A549 (cell line): ENCODE measurements around the gene FBN3. TPM values are rescaled to one million over a fixed set of nuclear protein-coding genes. Genes with fewer than 3 reads are reported as not detected.

Source experiments
- ATAC-seq, 2 experiments: fragments of 200-7000 bp in 1 of 2; fragments of >200 bp in 1 of 2; cut with Nextera tagmentation in 1 of 2; cut with Tn5 transposase in 1 of 2; 3 replicates each; pipeline versions ENCODE4 v1.8.0 to v1.9.1; 2018 to 2020; ENCODE audit warnings: mild to moderate bottlenecking in 1 of 2, moderate library complexity in 1 of 2
- CTCF ChIA-PET: fragments of 300-600 bp; sonication (Branson Sonifier 250); formaldehyde crosslinking; extraction: SDS; loops from one replicate; lab custom pipeline; 2021; ENCODE audit warnings: antibody characterized with exemption, inconsistent platforms; lab: Yijun Ruan, JAX
- POLR2A ChIA-PET: fragments of 350-600 bp; formaldehyde crosslinking; extraction: SDS; loops from one replicate; lab custom pipeline; 2021; ENCODE audit warnings: antibody characterized with exemption, inconsistent platforms; lab: Yijun Ruan, JAX
- DNase-seq, 2 experiments: peaks; one replicate each; pipeline versions ENCODE4 v3.0.0 to v3.0.0-alpha.2; 2011 to 2016; ENCODE audit warnings: low read depth in 1 of 2, low spot score in 1 of 2
- FAIRE-seq: peaks from 2 replicates; lab custom pipeline; 2011; peaks lifted over from hg19 to GRCh38; lab: Jason Lieb, UNC
- H3K27ac ChIP-seq, 2 experiments: fragments of >200 bp; sonication (Bioruptor Twin); formaldehyde crosslinking; 3 replicates each; pipeline ENCODE4 v1.5.1; 2016 to 2017
- H3K4me1 ChIP-seq: fragments of >200 bp; sonication (Bioruptor Twin); formaldehyde crosslinking; 3 replicates; pipeline ENCODE4 v1.6.1; 2016
- H3K4me2 ChIP-seq: fragments of >200 bp; sonication (Bioruptor Twin); formaldehyde crosslinking; 3 replicates; pipeline ENCODE4 v1.6.1; 2016
- H3K4me3 ChIP-seq: fragments of >200 bp; sonication (Bioruptor Twin); formaldehyde crosslinking; 3 replicates; pipeline ENCODE4 v1.5.1; 2016
- H3K9me3 ChIP-seq: fragments of >200 bp; sonication (Bioruptor Twin); formaldehyde crosslinking; 3 replicates; pipeline ENCODE4 v1.6.1; 2016
- ATOH8 ChIP-seq: fragments of 250-450 bp; sonication (Bioruptor Pico); IDR thresholded peaks from 2 replicates; pipeline ENCODE4 v1.5.0; 2020; ENCODE audit warnings: low read depth, mild to moderate bottlenecking, moderate library complexity
- BCL3 ChIP-seq: fragments of >200 bp; sonication (Bioruptor Twin); formaldehyde crosslinking; IDR thresholded peaks from 3 replicates; pipeline ENCODE4 v1.6.1; 2016
- BHLHE40 ChIP-seq: IDR thresholded peaks from 2 replicates; pipeline ENCODE4 v1.6.1; 2012; ENCODE audit warnings: low read depth, low read length, inconsistent platforms
- CHD2 ChIP-seq: fragments of 150-350 bp; IDR thresholded peaks from 2 replicates; pipeline ENCODE4 v1.6.1; 2014; ENCODE audit warnings: low read length; ENCODE audit not compliant: partially characterized antibody
- EHF ChIP-seq: fragments of 250-450 bp; sonication (Bioruptor Pico); IDR thresholded peaks from 2 replicates; pipeline ENCODE4 v1.5.0; 2020; ENCODE audit warnings: mild to moderate bottlenecking
- EP300 ChIP-seq, 2 experiments: fragments of >200 bp; sonication (Bioruptor Twin); formaldehyde crosslinking; IDR thresholded peaks; 2 replicates in 1 of 2; 3 replicates in 1 of 2; pipeline ENCODE4 v1.6.1; 2016 to 2017
- ESRRA ChIP-seq: fragments of 150-350 bp; IDR thresholded peaks from 2 replicates; pipeline ENCODE4 v1.6.1; 2014; ENCODE audit warnings: mild to moderate bottlenecking, low read length, borderline replicate concordance
- FOXS1 ChIP-seq: fragments of 250-450 bp; sonication (Bioruptor Pico); IDR thresholded peaks from 2 replicates; pipeline ENCODE4 v1.5.0; 2020; ENCODE audit warnings: mild to moderate bottlenecking, moderate library complexity
- HES2 ChIP-seq: fragments of >200 bp; sonication (Bioruptor Twin); formaldehyde crosslinking; IDR thresholded peaks from 2 replicates; pipeline ENCODE4 v1.6.1; 2016
- HEYL ChIP-seq: fragments of 250-450 bp; sonication (Bioruptor Pico); IDR thresholded peaks from 2 replicates; pipeline ENCODE4 v1.8.0; 2021; ENCODE audit warnings: mild to moderate bottlenecking, moderate library complexity
- HOXA7 ChIP-seq: fragments of 250-450 bp; sonication (Bioruptor Pico); IDR thresholded peaks from 2 replicates; pipeline ENCODE4 v1.5.0; 2020; ENCODE audit warnings: mild to moderate bottlenecking, moderate library complexity
- HOXB5 ChIP-seq: fragments of 250-450 bp; sonication (Bioruptor Pico); IDR thresholded peaks from 2 replicates; pipeline ENCODE4 v1.5.0; 2020; ENCODE audit warnings: mild to moderate bottlenecking, moderate library complexity
- JUNB ChIP-seq: fragments of >200 bp; sonication (Bioruptor Twin); formaldehyde crosslinking; IDR thresholded peaks from 2 replicates; pipeline ENCODE4 v1.6.1; 2016
- MAFK ChIP-seq: fragments of 450-650 bp; IDR thresholded peaks from 2 replicates; pipeline ENCODE4 v1.6.1; 2014; ENCODE audit not compliant: partially characterized antibody
- MAX ChIP-seq: IDR thresholded peaks from 2 replicates; pipeline ENCODE4 v1.6.1; 2012
- MYC ChIP-seq: IDR thresholded peaks from 2 replicates; pipeline ENCODE4 v1.6.1; 2012; ENCODE audit warnings: mild to moderate bottlenecking, inconsistent platforms, low read length, improper control_type of control experiment, borderline replicate concordance
- NFE2L2 ChIP-seq: fragments of 150-350 bp; conservative IDR thresholded peaks from 2 replicates; pipeline ENCODE4 v1.6.1; 2014; ENCODE audit warnings: low read length
- PHF8 ChIP-seq: fragments of 200-600 bp; sonication (generic); IDR thresholded peaks from 2 replicates; pipeline ENCODE4 v1.6.1; 2016; ENCODE audit warnings: low read depth, mild to moderate bottlenecking, antibody characterized with exemption, moderate library complexity, borderline replicate concordance
- REST ChIP-seq: fragments of 200-600 bp; sonication (generic); IDR thresholded peaks from 2 replicates; pipeline ENCODE4 v1.6.1; 2016; ENCODE audit warnings: antibody characterized with exemption, mild to moderate bottlenecking, moderate library complexity
- SMC3 ChIP-seq: fragments of >200 bp; sonication (Bioruptor Twin); formaldehyde crosslinking; IDR thresholded peaks from 3 replicates; pipeline ENCODE4 v1.6.1; 2018; ENCODE audit warnings: inconsistent platforms
- TFCP2L1 ChIP-seq: fragments of 250-450 bp; sonication (Bioruptor Pico); IDR thresholded peaks from 2 replicates; pipeline ENCODE4 v1.5.0; 2021; ENCODE audit warnings: mild to moderate bottlenecking
- USF2 ChIP-seq: fragments of 450-650 bp; IDR thresholded peaks from 2 replicates; pipeline ENCODE4 v1.6.1; 2014; ENCODE audit warnings: antibody characterized with exemption
- ZC3H11A ChIP-seq: fragments of 450-650 bp; IDR thresholded peaks from 2 replicates; pipeline ENCODE4 v1.6.1; 2014; ENCODE audit warnings: antibody characterized with exemption, mild to moderate bottlenecking
- ZNF302 ChIP-seq: fragments of 250-450 bp; sonication (Bioruptor Pico); IDR thresholded peaks from 2 replicates; pipeline ENCODE4 v1.9.0; 2021; ENCODE audit warnings: inconsistent platforms, mild to moderate bottlenecking, moderate library complexity
- ZSCAN20 ChIP-seq: fragments of 250-450 bp; sonication (Bioruptor Pico); IDR thresholded peaks from 2 replicates; pipeline ENCODE4 v1.8.0; 2022; ENCODE audit warnings: mild to moderate bottlenecking, moderate library complexity
- WGBS: methylation state at CpG from one replicate; pipeline ENCODE4 v1.1.6; 2017; ENCODE audit errors: missing lambda C conversion rate; 5-methylcytosine and 5-hydroxymethylcytosine counted together
- polyA plus RNA-seq, 4 experiments: library from polyadenylated mRNA; depleted of rRNA in 3 of 4; stranded (reverse); fragments of >200 nt; fragmentation: RNase III in 1 of 4; extraction: RNeasy Plus Mini Kit Qiagen cat#74134 plus additional on column Dnase treatment in 1 of 4; gene quantifications; 2 replicates in 3 of 4; 3 replicates in 1 of 4; pipeline ENCODE4 v1.2.3, GENCODE V29; 2011 to 2017

Gene FBN3
- polyA plus RNA-seq, 2 of the 4 experiments (the other 2 are of a cell fraction) = not detected

- TF ChIP-seq MAX (no peak), USF2 (no peak), HEYL (no peak), HES2 (no peak), PHF8 (no peak)
- TF ChIP-seq, all 56 proteins: peak for 0
These were observed 106.5 kb downstream of the FBN3 start (continued) for GRCh38 chr19:8042900-8043299.

- TF ChIP-seq EP300 (IDR thresholded peaks at IDR 0.05) = no peak
- no peak for TF ChIP-seq ZSCAN20 (CRISPR knock-in tag)
- no peak for TF ChIP-seq EHF
- TF ChIP-seq TFCP2L1 (CRISPR knock-in tag) = no peak
- TF ChIP-seq ESRRA = no peak
- no peak for TF ChIP-seq NFE2L2
- no peak for TF ChIP-seq CHD2
- no peak for TF ChIP-seq MYC
- TF ChIP-seq, all 56 proteins: peak for 0
- Histone ChIP-seq H3K4me3 (no peak overlapping the region), H3K9me3 (no peaks in the 10 kb centered on the region), H3K27ac (no peak overlapping the region), H3K4me2 (no peak overlapping the region), H3K4me1 (no peaks in the 10 kb centered on the region)
- DNase-seq = no peak
- ATAC-seq = no peak
- WGBS = 78% methylated on average over 7 of the region's 7 CpGs
- ChIA-PET POLR2A (no interaction called here), CTCF (no interaction called here)
- no peak for FAIRE-seq
These were observed 107.9 kb downstream of the FBN3 start for GRCh38 chr19:8041531-8041931.

GRCh38 chr19:8039231-8039630 lies 110.2 kb downstream of the FBN3 start:
- ATAC-seq (no peak), DNase-seq (no peak), FAIRE-seq (no peak)
- Histone ChIP-seq H3K4me2 (no peak overlapping the region), H3K4me1 (no peaks in the 10 kb centered on the region), H3K27ac (no peak overlapping the region), H3K9me3 (no peaks in the 10 kb centered on the region), H3K4me3 (no peak overlapping the region)
- ChIA-PET POLR2A (no interaction called here), CTCF (interaction anchor here (1.3 kb wide), 1 partner anchor 95 kb away, joined by 4 read pairs; no protein-coding TSS in a partner anchor)
- WGBS = 100% methylated on average over 3 of the region's 3 CpGs
- TF ChIP-seq ZC3H11A (0 out of 2 replicates have a peak, but pooled peaks have one; percentile 17), BHLHE40 (no peak), FOXS1 (CRISPR knock-in tag) (no peak), PHF8 (no peak), SMC3 (no peak)

GRCh38 chr19:8038815-8039214 lies 110.6 kb downstream of the FBN3 start:
- H3K4me3 ChIP-seq = no peak overlapping the region
- ChIA-PET POLR2A (no interaction called here), CTCF (interaction anchor here (1.3 kb wide), 1 partner anchor 95 kb away, joined by 4 read pairs; no protein-coding TSS in a partner anchor)
- H3K4me2 ChIP-seq = no peak overlapping the region
- H3K4me1 ChIP-seq = no peaks in the 10 kb centered on the region
- WGBS = 62% methylated on average over 3 of the region's 6 CpGs
- DNase-seq (no peak), ATAC-seq (no peak), FAIRE-seq (no peak)
- no peak overlapping the region for H3K27ac ChIP-seq
- H3K9me3 ChIP-seq = no peaks in the 10 kb centered on the region
- TF ChIP-seq HOXA7 (CRISPR knock-in tag) = no peak
- no peak for TF ChIP-seq JUNB
- TF ChIP-seq REST = no peak
- TF ChIP-seq ATOH8 (CRISPR knock-in tag) = no peak
- no peak for TF ChIP-seq ZNF302
- no peak for TF ChIP-seq BCL3
- no peak for TF ChIP-seq HOXB5 (CRISPR knock-in tag)
- no peak for TF ChIP-seq MAFK
- TF ChIP-seq FOXS1 (CRISPR knock-in tag) = no peak
- no peak for TF ChIP-seq USF2
- no peak for TF ChIP-seq SMC3
